Endothelial cell of umbilical vein (primary cell): Measurements from ENCODE around the gene MEGF11. TPM values are rescaled to one million over a fixed set of nuclear protein-coding genes. Genes with fewer than 3 reads are reported as not detected.

ENCODE experiments used
- BruUV-seq: library from RNA; stranded (reverse); fragments of 400-500 nt; replicated peaks from 2 replicates; lab custom pipeline; 2021; lab: Mats Ljungman, UMichigan
- CTCF ChIA-PET: fragments of 300-600, 350-600 bp; sonication (Branson Sonifier 250); formaldehyde crosslinking; loops from one replicate; lab custom pipeline; 2021; ENCODE audit warnings: antibody characterized with exemption, inconsistent platforms; lab: Charles Lee
- POLR2A ChIA-PET: fragments of 300-600, 350-600 bp; sonication (Branson Sonifier 250); formaldehyde crosslinking; loops from one replicate; lab custom pipeline; 2021; ENCODE audit warnings: antibody characterized with exemption, inconsistent platforms; lab: Charles Lee
- DNase-seq: peaks from one replicate; pipeline ENCODE4 v3.0.0-alpha.2; 2011; ENCODE audit warnings: low read depth, low spot score
- FAIRE-seq: peaks from 2 replicates; lab custom pipeline; 2011; peaks lifted over from hg19 to GRCh38; lab: Jason Lieb, UNC
- H2AFZ ChIP-seq: 2 replicates; pipeline ENCODE4 v1.6.0; 2012; ENCODE audit warnings: low read depth, low read length, control low read depth, inconsistent platforms
- H3K27ac ChIP-seq: 2 replicates; pipeline ENCODE4 v1.5.1; 2011; ENCODE audit warnings: low read depth, mild to moderate bottlenecking, control low read depth, low read length, moderate library complexity; ENCODE audit not compliant: insufficient read depth
- H3K27me3 ChIP-seq, 2 experiments: 2 replicates each; pipeline versions ENCODE4 v1.6.0 to v1.6.1; 2011; ENCODE audit warnings: low read length in 2 of 2, mixed read lengths in 1 of 2; ENCODE audit not compliant: control insufficient read depth in 2 of 2, insufficient read depth in 2 of 2
- H3K36me3 ChIP-seq, 2 experiments: 2 replicates in 1 of 2; 3 replicates in 1 of 2; pipeline ENCODE4 v1.5.1; 2011; ENCODE audit warnings: low read length in 2 of 2, mild to moderate bottlenecking in 1 of 2, moderate library complexity in 1 of 2; ENCODE audit not compliant: control insufficient read depth in 2 of 2, insufficient read depth in 2 of 2; ENCODE audit errors: extremely low read depth in 1 of 2
- H3K4me1 ChIP-seq: 3 replicates; pipeline ENCODE4 v1.5.1; 2011; ENCODE audit warnings: mild to moderate bottlenecking, low read length; ENCODE audit not compliant: control insufficient read depth, insufficient read depth; ENCODE audit errors: extremely low read depth
- H3K4me2 ChIP-seq: 2 replicates; pipeline ENCODE4 v1.6.1; 2011; ENCODE audit warnings: low read length, control low read depth, mixed read lengths; ENCODE audit not compliant: insufficient read depth
- H3K4me3 ChIP-seq, 3 experiments: fragments of 200-600 bp in 1 of 3; sonication (generic), shearing (Covaris generic) in 1 of 3; replicated peaks in 1 of 3; 2 replicates each; pipeline ENCODE4 v1.5.1; 2011 to 2016; ENCODE audit warnings: control low read depth in 3 of 3, low read length in 3 of 3, mild to moderate bottlenecking in 2 of 3, inconsistent platforms in 1 of 3, low read depth in 1 of 3, moderate library complexity in 1 of 3; ENCODE audit not compliant: insufficient read depth in 1 of 3
- H3K79me2 ChIP-seq: 2 replicates; pipeline ENCODE4 v1.6.0; 2012; ENCODE audit warnings: low read length, inconsistent platforms; ENCODE audit not compliant: control insufficient read depth, insufficient read depth
- H3K9ac ChIP-seq: replicated peaks from 2 replicates; pipeline ENCODE3; 2011; ENCODE audit warnings: low read length, control low read depth; ENCODE audit not compliant: insufficient read depth; ENCODE audit errors: extremely low read depth
- H3K9me1 ChIP-seq: replicated peaks from 3 replicates; pipeline ENCODE4 v1.6.0; 2011; ENCODE audit warnings: mild to moderate bottlenecking, low read length; ENCODE audit not compliant: control insufficient read depth, insufficient read depth; ENCODE audit errors: extremely low read depth
- H3K9me3 ChIP-seq: replicated peaks from 2 replicates; pipeline ENCODE4 v1.5.1; 2012; ENCODE audit warnings: low read length, inconsistent platforms; ENCODE audit not compliant: control insufficient read depth, insufficient read depth
- H4K20me1 ChIP-seq: replicated peaks from 2 replicates; pipeline ENCODE3; 2011; ENCODE audit warnings: mild to moderate bottlenecking, low read length; ENCODE audit not compliant: control insufficient read depth, insufficient read depth; ENCODE audit errors: extremely low read depth
- CTCF ChIP-seq, 2 donors: IDR thresholded peaks; 1 replicate in 1 of 2; 2 replicates in 1 of 2; pipeline ENCODE4 v1.5.1; 2011; ENCODE audit warnings: low read length in 2 of 2, mild to moderate bottlenecking in 2 of 2, moderate library complexity in 2 of 2, control low read depth in 1 of 2, inconsistent platforms in 1 of 2, low read depth in 1 of 2; ENCODE audit not compliant: insufficient read depth in 1 of 2; ENCODE audit errors: extremely low read depth in 1 of 2
- EZH2 ChIP-seq: IDR thresholded peaks from 2 replicates; pipeline ENCODE4 v1.6.1; 2012; ENCODE audit warnings: borderline replicate concordance, low read depth, mild to moderate bottlenecking, moderate library complexity, low read length, inconsistent platforms; ENCODE audit not compliant: severe bottlenecking
- FOS ChIP-seq: IDR thresholded peaks from 2 replicates; pipeline ENCODE4 v1.6.1; 2011; ENCODE audit warnings: mild to moderate bottlenecking, low read length, moderate library complexity, borderline replicate concordance; ENCODE audit not compliant: insufficient read depth
- GATA2 ChIP-seq: IDR thresholded peaks from 2 replicates; pipeline ENCODE4 v1.7.0; 2011; ENCODE audit warnings: low read depth, mild to moderate bottlenecking, moderate library complexity, mixed read lengths, low read length; ENCODE audit not compliant: insufficient read length, insufficient read depth
- JUN ChIP-seq: IDR thresholded peaks from 2 replicates; pipeline ENCODE4 v1.6.1; 2011; ENCODE audit warnings: borderline replicate concordance, low read depth; ENCODE audit not compliant: insufficient read length, insufficient read depth
- MAX ChIP-seq: IDR thresholded peaks from 2 replicates; pipeline ENCODE4 v1.6.1; 2011; ENCODE audit not compliant: insufficient read depth, insufficient read length
- POLR2A ChIP-seq: IDR thresholded peaks from 2 replicates; pipeline ENCODE4 v1.6.1; 2012; ENCODE audit warnings: low read depth, mild to moderate bottlenecking, control low read depth, low read length
- dilution Hi-C: fragments of 300-500 bp; cut with MboI; formaldehyde crosslinking; loops from one replicate; pipeline ENCODE4 v1.15.0; 2019; ENCODE audit warnings: low sequenced_read_pairs; ENCODE audit not compliant: extremely low pct_ligation_motif_present
- intact Hi-C: fragments of 100-400 bp; cut with micrococcal nuclease; formaldehyde crosslinking; loops from one replicate; pipeline ENCODE4 v1.10.0; 2022
- polyA plus RNA-seq, 4 experiments: library from polyadenylated mRNA; depleted of rRNA in 3 of 4; stranded (reverse) in 3 of 4; unstranded in 1 of 4; fragments of >200 nt; gene quantifications; 2 replicates each; pipeline versions ENCODE4 v1.2.1 to v1.2.3, GENCODE V29; 2011 to 2012; ENCODE audit warnings: missing spikeins in 1 of 4
- total RNA-seq: library from RNA; stranded (reverse); gene quantifications from 2 replicates; pipeline ENCODE4 v1.2.3, GENCODE V29; 2021

Gene MEGF11
- total and polyA plus RNA-seq, 2 donors (not counting 3 experiments of a cell fraction or from before 2014, with no cell fraction given): not detected

DNA sequence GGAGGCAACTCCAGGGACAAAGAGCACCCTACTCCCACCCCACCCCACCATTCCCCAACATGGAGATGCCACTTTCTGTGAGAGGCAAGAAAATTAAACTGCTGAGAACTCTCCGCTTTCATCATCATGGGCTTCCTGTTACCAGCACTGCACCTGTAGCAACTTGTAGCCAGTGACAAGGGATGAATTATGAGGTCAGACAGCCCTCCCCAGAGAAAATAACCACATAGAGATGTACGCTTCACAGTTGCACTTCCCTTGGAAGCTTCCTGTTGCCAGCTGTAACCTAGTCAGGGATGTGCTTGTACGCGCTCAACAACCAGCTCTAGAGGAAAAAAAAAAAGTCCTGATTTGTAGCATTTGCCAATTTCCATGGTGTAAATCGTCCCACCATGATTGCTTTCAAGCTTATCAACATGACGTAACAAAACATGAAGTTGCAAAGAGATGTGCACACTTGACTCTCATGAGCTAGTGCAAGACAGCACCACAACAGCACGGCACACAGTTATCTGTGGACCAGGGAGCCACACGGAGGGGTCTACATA lies 238.8 kb downstream of the MEGF11 start:
- Histone ChIP-seq H3K4me2 (no peak overlapping the region), H3K36me3 (no peaks in the 10 kb centered on the region), H3K4me1 (no peaks in the 10 kb centered on the region), H2AFZ (no peak overlapping the region), H3K9me1 (no peaks in the 10 kb centered on the region), H3K4me3 (no peak overlapping the region), H3K27me3 (no peaks in the 10 kb centered on the region), H4K20me1 (no peaks in the 10 kb centered on the region), H3K9me3 (no peaks in the 10 kb centered on the region), H3K9ac (no peak overlapping the region), H3K27ac (no peak overlapping the region), H3K79me2 (no peaks in the 10 kb centered on the region)
- dilution Hi-C loops: no loop called here
- CTCF ChIA-PET: no interaction called here
- DNase-seq (no peak), FAIRE-seq (no peak)
- POLR2A ChIA-PET: no interaction called here
- no TSS peak for BruUV-seq
- TF ChIP-seq CTCF (IDR thresholded peaks at IDR 0.05; ENCODE audit: extremely low read depth in 1 of 2, insufficient read depth in 1 of 2, low read depth in 1 of 2, low read length in 2 of 2): no peak
- no peak for TF ChIP-seq JUN
- no peak for TF ChIP-seq POLR2A
- intact Hi-C loops: no loop called here

GRCh38 chr15:66014022-66014421 lies 239.5 kb downstream of the MEGF11 start:
- ChIA-PET POLR2A (no interaction called here), CTCF (no interaction called here)
- no peak overlapping the region for H3K9ac ChIP-seq
- no peak overlapping the region for H3K4me3 ChIP-seq
- intact Hi-C loops (no loop called here), dilution Hi-C loops (no loop called here)
- no peak overlapping the region for H3K27ac ChIP-seq
- no peaks in the 10 kb centered on the region for H3K36me3 ChIP-seq
- DNase-seq: no peak
- no peaks in the 10 kb centered on the region for H3K27me3 ChIP-seq
- no peaks in the 10 kb centered on the region for H4K20me1 ChIP-seq
- H3K9me3 ChIP-seq: no peaks in the 10 kb centered on the region
- no peaks in the 10 kb centered on the region for H3K9me1 ChIP-seq
- H3K79me2 ChIP-seq: no peaks in the 10 kb centered on the region
- FAIRE-seq: no peak
- TF ChIP-seq MAX: no peak
- no peak for TF ChIP-seq POLR2A
- TF ChIP-seq GATA2: no peak
- TF ChIP-seq EZH2: no peak
- TF ChIP-seq FOS: no peak
- BruUV-seq: no TSS peak
- H2AFZ ChIP-seq: no peak overlapping the region
- no peaks in the 10 kb centered on the region for H3K4me1 ChIP-seq
- H3K4me2 ChIP-seq: no peak overlapping the region
